HL-60/S4 (cell line): ENCODE data around the gene TNFAIP8L3.
"Not testable (repeated sequence)": the region's sequence is repeated elsewhere in the genome, so short reads cannot be mapped to it uniquely, and the experiment has no call there.

Source experiments
- in situ Hi-C: fragments of 300-500 bp; cut with MboI; formaldehyde crosslinking; loops from 2 replicates; pipeline ENCODE4 v1.14.3; 2022; ENCODE audit warnings: low sequenced_read_pairs

Gene TNFAIP8L3

GRCh38 chr15:51094606-51095569, at the start of gene TNFAIP8L3:
Gene TNFAIP8L3 (minus strand): TSS chr15:51094906. CDS start chr15:51094595, 311 bp downstream.
- in situ Hi-C loops: no loop called here

- in situ Hi-C loops: no loop called here
Measured at GRCh38 chr15:51144021-51144532, 49.4 kb upstream of the TNFAIP8L3 start.

GRCh38 chr15:51140347-51140746, 45.6 kb upstream of the TNFAIP8L3 start:
- in situ Hi-C loops: not testable (repeated sequence)

DNA sequence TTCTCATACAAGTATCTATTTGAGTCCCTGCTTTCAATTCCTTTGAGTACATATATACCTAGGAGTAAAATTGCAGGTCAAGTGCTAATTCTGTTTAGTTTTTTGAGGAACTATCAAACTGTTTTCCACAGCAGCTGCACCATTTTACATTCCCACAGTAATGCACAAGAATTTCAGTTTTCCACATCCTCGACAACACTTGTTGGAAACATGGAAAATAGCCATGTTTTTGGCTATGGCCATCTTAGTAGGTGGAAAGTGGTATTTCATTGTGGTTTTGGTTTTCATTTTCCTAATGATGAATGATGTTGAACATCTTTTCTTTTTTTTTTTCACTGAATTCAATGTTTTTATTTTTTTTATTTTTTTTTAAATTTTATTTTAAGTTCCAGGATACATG, 44.4 kb upstream of the TNFAIP8L3 start:
- in situ Hi-C loops: no loop called here

DNA sequence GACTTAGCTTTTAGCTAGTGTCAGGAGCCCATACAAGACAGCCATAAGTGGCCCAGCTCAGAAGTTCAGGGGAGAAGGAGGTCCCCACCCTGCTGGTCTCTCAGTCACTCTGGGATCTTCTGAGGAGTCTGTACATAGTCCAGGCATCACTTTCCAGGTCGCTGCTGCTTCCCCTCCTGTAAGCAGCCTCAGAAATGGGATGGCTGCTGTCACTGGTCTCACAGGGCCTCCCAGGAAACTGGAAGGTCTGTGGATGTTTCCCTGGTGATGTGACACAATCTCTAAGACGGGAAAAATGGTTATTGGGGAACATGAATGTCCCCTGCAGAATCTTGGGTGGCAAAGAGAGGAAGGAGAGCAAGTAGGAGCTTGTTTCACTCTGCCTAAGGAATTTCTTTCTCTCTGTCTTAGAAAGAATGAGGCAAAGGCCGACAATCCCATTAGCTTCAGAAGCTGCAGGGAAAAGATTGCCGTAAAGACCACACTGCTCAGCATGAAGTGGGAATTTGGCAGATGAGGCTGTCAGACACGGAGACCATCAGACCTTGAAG, 43.2 kb upstream of the TNFAIP8L3 start:
- in situ Hi-C loops: no loop called here

GRCh38 chr15:51137024-51137423, 42.3 kb upstream of the TNFAIP8L3 start:
- in situ Hi-C loops: no loop called here

- in situ Hi-C loops: no loop called here
Measured at GRCh38 chr15:51135276-51135675, 40.6 kb upstream of the TNFAIP8L3 start.

DNA sequence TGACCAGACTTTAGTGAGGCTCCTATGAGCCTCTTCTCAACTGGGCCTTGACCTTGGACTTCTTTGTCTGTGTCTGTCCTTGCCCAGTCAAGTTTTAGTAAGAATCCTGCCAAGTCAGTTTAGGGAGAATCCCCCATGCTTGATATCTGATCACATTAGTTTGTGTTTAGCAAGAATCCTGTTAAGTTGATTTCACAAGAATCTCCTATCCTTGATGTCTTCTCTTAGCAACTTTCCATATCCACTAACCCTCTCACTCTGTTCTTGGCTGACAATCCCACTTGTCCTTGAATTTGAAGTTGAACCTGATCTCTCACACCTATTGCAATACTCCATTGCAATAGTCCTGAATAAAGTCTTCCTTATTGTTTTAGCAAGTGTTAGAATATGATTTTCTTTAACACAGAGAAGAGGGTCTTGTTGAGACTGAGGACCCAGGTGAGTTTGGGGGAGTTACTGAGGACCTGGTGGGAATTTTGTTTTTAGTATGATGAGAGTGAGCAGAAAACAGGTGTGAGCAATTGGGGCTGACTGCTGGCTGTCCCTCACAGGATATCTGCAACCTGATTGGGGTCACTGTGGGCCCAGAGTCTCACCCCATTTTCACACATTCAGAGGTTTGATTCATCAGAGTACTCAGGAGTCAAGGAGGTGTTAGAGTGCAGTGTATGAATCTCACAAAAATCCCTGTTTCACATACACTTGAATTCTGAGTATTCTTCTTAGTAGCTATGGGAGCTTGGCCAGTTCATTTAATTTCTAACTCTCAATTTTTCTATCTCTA, 39.9 kb upstream of the TNFAIP8L3 start:
- in situ Hi-C loops: no loop called here

DNA sequence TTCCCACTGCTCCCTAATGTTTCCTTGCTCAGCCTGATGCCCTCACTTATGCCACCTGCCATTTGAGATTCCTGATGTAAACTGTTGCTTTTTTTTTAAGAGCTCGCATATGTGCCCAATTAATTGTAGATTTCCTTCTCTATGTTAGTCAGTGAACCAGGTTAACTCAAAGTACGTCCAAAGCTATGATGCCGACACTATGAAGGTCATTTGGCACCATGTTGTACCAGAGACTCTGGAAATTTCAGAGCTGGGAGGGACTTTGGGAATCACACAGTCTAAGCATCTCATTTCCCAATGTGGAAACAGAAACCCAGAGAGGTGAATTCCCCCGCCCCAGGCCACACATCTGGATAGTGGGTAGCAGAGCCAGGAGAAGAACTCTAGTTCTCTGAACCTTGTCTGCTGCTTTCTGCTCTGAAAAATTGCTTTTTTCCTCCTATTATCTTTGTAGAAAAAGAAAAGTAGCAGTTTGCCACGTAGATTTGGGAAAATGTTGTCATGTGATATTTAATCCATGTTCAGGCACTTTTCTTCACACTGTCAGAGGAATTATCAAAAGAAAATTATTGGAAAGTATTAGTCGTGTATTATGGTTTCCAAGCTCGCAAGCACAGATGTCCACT, 38.5 kb upstream of the TNFAIP8L3 start:
- in situ Hi-C loops: no loop called here

DNA sequence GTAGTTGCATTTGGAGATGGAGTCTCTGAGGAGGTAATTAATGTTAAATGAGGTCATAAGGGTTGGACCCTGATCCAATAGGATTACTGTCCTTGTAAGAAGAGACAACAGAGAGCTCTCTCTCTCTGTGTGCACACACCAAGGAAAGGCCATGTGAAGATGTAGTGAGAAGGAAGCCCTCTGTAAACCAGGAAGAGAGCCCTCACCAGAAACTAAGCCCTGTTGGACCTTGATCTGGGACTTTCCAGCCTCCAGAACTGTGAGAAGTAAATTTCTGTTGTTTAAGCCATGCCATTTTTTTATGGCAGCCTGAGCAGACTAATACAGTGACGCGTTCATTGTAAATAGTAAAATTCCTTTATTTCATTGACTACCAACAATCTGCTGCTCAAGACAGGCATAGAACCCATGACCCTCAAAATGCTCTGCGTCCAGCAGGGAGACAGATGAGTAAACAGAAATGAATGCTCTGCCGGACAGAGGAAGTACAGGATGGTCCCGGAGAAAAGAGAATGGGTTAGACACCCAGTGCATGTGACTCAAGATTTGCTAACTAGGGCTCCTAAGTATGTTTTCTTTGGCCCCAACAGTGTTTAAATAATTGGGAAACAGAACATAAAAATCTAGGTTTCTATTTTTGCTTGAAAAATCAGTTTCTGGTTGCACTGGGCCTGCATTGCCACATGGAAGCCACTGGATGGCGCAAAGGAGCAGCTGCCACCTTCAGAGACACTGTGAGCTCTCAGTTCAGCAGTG, 37.9 kb upstream of the TNFAIP8L3 start:
- in situ Hi-C loops: no loop called here

DNA sequence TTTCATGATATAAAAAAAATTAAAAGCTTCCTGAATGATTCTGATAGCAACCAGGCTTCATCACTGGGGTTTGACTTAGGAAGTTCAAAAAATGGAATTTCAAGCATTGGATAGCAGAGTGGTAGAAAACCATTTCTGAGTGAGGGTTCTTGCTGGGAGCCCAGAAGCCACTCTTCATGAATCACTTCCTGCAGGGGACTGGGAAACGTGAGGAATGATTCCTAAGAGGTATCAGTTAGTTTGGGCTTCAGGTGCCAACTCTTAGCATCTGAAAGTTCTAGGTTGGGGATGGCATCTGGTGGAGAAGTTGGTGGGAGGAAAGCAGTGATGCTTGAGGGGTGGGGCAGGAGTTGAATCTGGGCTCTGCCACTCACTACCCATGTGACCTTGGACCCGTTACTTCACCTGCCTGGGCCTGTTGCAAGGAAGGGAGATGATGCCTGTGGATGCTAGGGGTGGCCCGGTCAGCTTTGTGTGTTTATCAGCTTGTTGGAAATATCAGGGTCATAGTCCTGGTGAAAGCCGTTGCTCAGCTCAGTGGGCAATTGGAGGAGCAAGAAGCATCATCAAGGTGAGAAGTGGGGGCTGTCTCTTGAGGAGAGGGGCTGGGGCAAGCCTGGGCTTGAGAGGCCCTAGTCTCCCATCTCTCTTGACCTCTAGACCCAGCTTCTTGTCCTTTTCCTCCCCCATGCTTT, 37.0 kb upstream of the TNFAIP8L3 start:
- in situ Hi-C loops: no loop called here

GRCh38 chr15:51130344-51130743, 35.6 kb upstream of the TNFAIP8L3 start:
- in situ Hi-C loops: no loop called here

- in situ Hi-C loops: no loop called here
Measured at GRCh38 chr15:51129535-51130188, 35.0 kb upstream of the TNFAIP8L3 start.

DNA sequence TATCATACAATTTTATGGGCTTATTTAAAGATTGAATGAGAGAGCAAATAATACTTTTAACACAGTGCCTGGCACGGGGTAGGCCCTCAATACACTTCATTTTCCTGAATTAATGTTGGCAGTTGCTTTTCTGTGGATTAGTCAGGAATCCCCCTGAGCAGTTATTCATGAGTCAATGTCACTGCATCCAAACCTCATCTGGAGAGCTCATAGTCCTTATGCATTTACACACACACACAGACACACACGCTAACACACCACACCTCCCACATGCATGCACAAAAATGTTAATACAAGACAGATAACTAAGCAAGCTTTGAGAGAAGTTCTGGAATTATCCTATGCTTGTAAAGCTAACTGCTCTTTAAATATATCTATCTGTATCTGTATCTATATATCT, 34.0 kb upstream of the TNFAIP8L3 start:
- in situ Hi-C loops: no loop called here

- in situ Hi-C loops: no loop called here
Measured at GRCh38 chr15:51126842-51127241, 32.1 kb upstream of the TNFAIP8L3 start.

DNA sequence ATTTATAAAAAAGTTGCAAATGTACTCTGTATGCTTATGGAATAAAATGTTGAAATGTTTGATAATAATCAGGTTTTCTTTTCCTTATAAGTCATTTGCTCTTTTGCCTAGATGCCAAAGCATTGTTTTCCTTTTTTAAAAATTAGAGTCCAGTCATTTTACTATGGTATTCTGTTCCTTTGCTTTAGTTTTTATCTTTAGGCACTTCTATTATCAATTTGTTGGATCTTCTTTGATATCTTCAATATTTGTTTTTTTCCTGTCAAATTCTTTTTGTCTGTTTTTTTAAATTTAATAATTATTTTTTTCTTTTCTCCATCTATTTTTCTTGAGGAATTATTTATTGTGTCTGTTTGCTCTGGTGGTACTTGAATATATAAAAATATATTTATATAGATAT, 28.3 kb upstream of the TNFAIP8L3 start:
- in situ Hi-C loops: not testable (repeated sequence)

DNA sequence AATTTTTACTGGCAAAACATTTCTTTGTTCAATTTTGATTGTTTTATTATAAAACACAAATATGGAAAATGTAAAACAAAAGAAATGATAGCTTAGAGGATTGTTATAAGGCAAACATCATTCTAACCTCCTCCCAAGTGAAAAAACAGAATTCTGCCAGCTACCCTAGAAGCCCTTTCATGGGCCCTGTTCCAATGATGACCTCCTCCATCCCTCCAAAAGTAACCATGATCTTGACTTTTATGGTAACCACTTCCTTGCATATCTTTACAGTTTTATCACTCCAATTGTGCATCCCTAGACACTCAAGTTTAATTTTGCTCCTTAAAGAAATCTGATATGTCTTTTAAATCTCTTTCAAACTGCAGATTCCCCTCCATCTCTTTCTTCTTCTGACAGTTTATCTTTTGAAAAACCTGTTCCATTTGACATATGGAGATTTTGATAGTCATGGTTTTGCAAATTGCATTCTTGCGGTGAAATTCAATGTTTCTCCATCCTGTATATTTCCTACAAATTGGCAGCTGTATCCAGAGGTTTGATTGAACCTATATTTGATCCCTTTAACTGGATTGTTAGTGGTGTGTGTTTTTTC, 27.0 kb upstream of the TNFAIP8L3 start:
- in situ Hi-C loops: no loop called here

DNA sequence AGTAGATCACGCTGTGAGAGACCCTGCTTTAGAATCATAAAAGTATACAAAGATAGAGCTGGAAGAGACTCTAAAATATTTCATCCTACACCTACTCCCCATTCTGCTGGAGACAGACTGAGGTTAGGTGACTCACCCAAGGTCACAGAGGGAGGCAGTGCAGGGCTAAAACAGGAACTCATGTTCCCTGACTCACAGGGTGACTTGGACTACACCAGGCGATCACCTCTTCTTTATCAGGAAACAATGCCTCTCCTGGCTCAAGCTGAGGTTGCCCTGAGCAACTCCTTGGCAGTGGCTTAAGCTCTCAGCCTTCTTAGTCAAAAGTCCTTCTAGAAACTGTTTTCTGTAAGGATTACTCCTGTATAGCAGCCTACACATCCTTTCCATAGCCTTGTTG, 26.4 kb upstream of the TNFAIP8L3 start:
- in situ Hi-C loops: no loop called here

- in situ Hi-C loops: no loop called here
Measured at GRCh38 chr15:51119120-51119519, 24.4 kb upstream of the TNFAIP8L3 start.
